ENCODE data around the gene THRB.

THRB gene

GRCh38 chr3:24372559-24373197, 122.0 kb downstream of the THRB start:
- no peak for DNase-seq

GRCh38 chr3:24370352-24371090, 124.1 kb downstream of the THRB start:
- no peak for DNase-seq

- no peak for DNase-seq
Measured at GRCh38 chr3:24368605-24369004, 126.0 kb downstream of the THRB start.

GRCh38 chr3:24367664-24368264, 126.9 kb downstream of the THRB start:
- DNase-seq: no peak

GRCh38 chr3:24367216-24367615, 127.4 kb downstream of the THRB start:
- DNase-seq: no peak

GRCh38 chr3:24365168-24365567, 129.5 kb downstream of the THRB start:
- DNase-seq: no peak

GRCh38 chr3:24364359-24364758, 130.3 kb downstream of the THRB start:
- DNase-seq: no peak

GRCh38 chr3:24363242-24363641, 131.4 kb downstream of the THRB start:
- no peak for DNase-seq

GRCh38 chr3:24361623-24362022, 133.0 kb downstream of the THRB start:
- DNase-seq: no peak

GRCh38 chr3:24360957-24361356, 133.7 kb downstream of the THRB start:
- no peak for DNase-seq

- DNase-seq: no peak
Measured at GRCh38 chr3:24359645-24360462, 134.8 kb downstream of the THRB start.

GRCh38 chr3:24359102-24359501, 135.5 kb downstream of the THRB start:
- no peak for DNase-seq

GRCh38 chr3:24357635-24358034, 137.0 kb downstream of the THRB start:
- DNase-seq: no peak

GRCh38 chr3:24355806-24356205, 138.8 kb downstream of the THRB start:
- DNase-seq: no peak

GRCh38 chr3:24354230-24354629, 140.4 kb downstream of the THRB start:
- DNase-seq: no peak

GRCh38 chr3:24352893-24353553, 141.6 kb downstream of the THRB start:
- DNase-seq: no peak

- DNase-seq: no peak
Measured at GRCh38 chr3:24351779-24352469, 142.7 kb downstream of the THRB start.

- DNase-seq: no peak
Measured at GRCh38 chr3:24349367-24350019, 145.2 kb downstream of the THRB start.

- DNase-seq: no peak
Measured at GRCh38 chr3:24348348-24348747, 146.3 kb downstream of the THRB start.

- DNase-seq: no peak
Measured at GRCh38 chr3:24344784-24345439, 149.7 kb downstream of the THRB start.

Data from NCI-H1105 (cell line).